GM18505 (cell line): ENCODE data around the gene HMGN4.

Experiments used
- ATAC-seq: cut with Tn5 transposase; IDR thresholded peaks from one replicate; pipeline ENCODE4 v1.9.1; 2021; ENCODE audit not compliant: unreplicated experiment
- POLR2A ChIP-seq: IDR thresholded peaks from 4 replicates; pipeline ENCODE4 v1.6.1; 2011; ENCODE audit warnings: borderline replicate concordance; ENCODE audit not compliant: insufficient read depth, insufficient read length; ENCODE audit errors: extremely low read depth

HMGN4 gene

GRCh38 chr6:26569433-26569764 lies 31.2 kb downstream of the HMGN4 start:
- no peak for TF ChIP-seq POLR2A
- no peak for ATAC-seq

GRCh38 chr6:26570027-26570809 lies 32.1 kb downstream of the HMGN4 start:
- ATAC-seq = no peak

GRCh38 chr6:26571592-26572296 lies 33.6 kb downstream of the HMGN4 start:
- no peak for ATAC-seq
- TF ChIP-seq POLR2A = no peak

More at GRCh38 chr6:26570027-26570809, 32.1 kb downstream of the HMGN4 start:
- TF ChIP-seq POLR2A = no peak

GRCh38 chr6:26575494-26575939 lies 37.4 kb downstream of the HMGN4 start:
- no peak for TF ChIP-seq POLR2A
- ATAC-seq = no peak

GRCh38 chr6:26576407-26576843 lies 38.3 kb downstream of the HMGN4 start:
- no peak for ATAC-seq

GRCh38 chr6:26576929-26577719 lies 39.0 kb downstream of the HMGN4 start:
- TF ChIP-seq POLR2A = no peak
- ATAC-seq = no peak

More at GRCh38 chr6:26576407-26576843, 38.3 kb downstream of the HMGN4 start:
- TF ChIP-seq POLR2A = no peak

GRCh38 chr6:26577720-26578072 lies 39.5 kb downstream of the HMGN4 start:
- no peak for ATAC-seq

GRCh38 chr6:26578279-26578678 lies 40.1 kb downstream of the HMGN4 start:
- no peak for TF ChIP-seq POLR2A
- ATAC-seq = no peak

More at GRCh38 chr6:26577720-26578072, 39.5 kb downstream of the HMGN4 start:
- TF ChIP-seq POLR2A = no peak

GRCh38 chr6:26578741-26579140 lies 40.6 kb downstream of the HMGN4 start:
- no peak for TF ChIP-seq POLR2A

GRCh38 chr6:26581164-26581915 lies 43.2 kb downstream of the HMGN4 start:
- ATAC-seq = no peak
- no peak for TF ChIP-seq POLR2A

More at GRCh38 chr6:26578741-26579140, 40.6 kb downstream of the HMGN4 start:
- ATAC-seq = no peak

GRCh38 chr6:26588965-26589364 lies 50.8 kb downstream of the HMGN4 start:
- ATAC-seq = no peak
- TF ChIP-seq POLR2A = no peak

- no peak for ATAC-seq
- no peak for TF ChIP-seq POLR2A
These were observed 54.5 kb downstream of the HMGN4 start for GRCh38 chr6:26592649-26593048.
